KMS-11 (cell line): ENCODE results near the gene PRKCG.

Source experiments
- H2AFZ ChIP-seq: fragments of 200-600 bp; sonication (generic); 2 replicates; pipeline ENCODE4 v1.6.1; 2016; ENCODE audit warnings: antibody characterized with exemption, mixed run types, low read depth
- H3K27ac ChIP-seq: fragments of 200-600 bp; sonication (generic); 2 replicates; pipeline ENCODE4 v1.6.1; 2016; ENCODE audit warnings: mild to moderate bottlenecking, mixed run types
- H3K27me3 ChIP-seq: fragments of 200-600 bp; sonication (generic); 2 replicates; pipeline ENCODE4 v1.6.1; 2017; ENCODE audit warnings: mild to moderate bottlenecking, low read depth, mixed run types, moderate library complexity; ENCODE audit not compliant: insufficient read depth
- H3K36me3 ChIP-seq: fragments of 200-600 bp; sonication (generic); 2 replicates; pipeline ENCODE4 v1.6.1; 2017; ENCODE audit warnings: mild to moderate bottlenecking, mixed run types; ENCODE audit not compliant: insufficient read depth
- H3K4me1 ChIP-seq: fragments of 200-600 bp; sonication (generic); 2 replicates; pipeline ENCODE4 v1.6.1; 2016; ENCODE audit warnings: mild to moderate bottlenecking, low read depth, mixed run types; ENCODE audit not compliant: poor library complexity, severe bottlenecking
- H3K4me2 ChIP-seq: fragments of 200-600 bp; sonication (generic); 2 replicates; pipeline ENCODE4 v1.7.0; 2016; ENCODE audit warnings: mild to moderate bottlenecking, mixed run types
- H3K4me3 ChIP-seq: fragments of 200-600 bp; sonication (generic); IDR thresholded peaks from 2 replicates; pipeline ENCODE4 v1.6.1; 2017; ENCODE audit warnings: low read depth, low read length, mixed read lengths; ENCODE audit not compliant: insufficient read depth
- H3K79me2 ChIP-seq: fragments of 200-600 bp; sonication (generic); 2 replicates; pipeline ENCODE4 v1.6.1; 2016; ENCODE audit warnings: low read depth, mixed run types; ENCODE audit not compliant: insufficient read depth
- H3K9ac ChIP-seq: fragments of 200-600 bp; sonication (generic); 2 replicates; pipeline ENCODE4 v1.6.1; 2016; ENCODE audit warnings: mild to moderate bottlenecking, mixed run types
- H4K20me1 ChIP-seq: fragments of 200-600 bp; sonication (generic); 2 replicates; pipeline ENCODE4 v1.6.1; 2016; ENCODE audit warnings: mild to moderate bottlenecking, mixed run types; ENCODE audit not compliant: insufficient read depth
- TF ChIP-seq, protein P1 (sequence below): fragments of 200-600 bp; sonication (generic); conservative IDR thresholded peaks from 2 replicates; pipeline ENCODE4 v1.6.1; 2017; ENCODE audit warnings: low read depth, mild to moderate bottlenecking, antibody characterized with exemption, low read length, moderate library complexity, mixed read lengths

The PRKCG gene

DNA sequence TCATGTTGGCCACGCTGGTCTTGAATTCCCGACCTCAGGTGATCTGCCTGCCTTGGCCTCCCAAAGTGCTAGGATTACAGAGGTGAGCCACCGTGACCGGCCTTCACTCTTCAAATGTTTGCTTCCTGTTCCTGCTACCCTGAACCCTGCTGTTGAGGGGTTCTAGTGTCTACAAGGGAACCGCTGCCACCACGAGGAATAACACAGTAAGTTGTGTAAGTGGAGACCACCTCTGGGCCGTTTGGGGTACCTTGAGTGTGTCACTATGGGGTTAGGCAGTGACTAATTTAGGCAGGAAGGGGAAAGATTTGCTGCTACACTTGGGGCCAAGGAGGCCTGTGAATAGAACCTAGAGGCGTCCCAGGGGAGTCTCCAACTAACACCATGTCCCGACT, 16.5 kb upstream of the PRKCG start:
- Histone ChIP-seq H4K20me1 (no peaks in the 10 kb centered on the region), H3K79me2 (no peaks in the 10 kb centered on the region), H3K9ac (no peak overlapping the region), H3K27me3 (no peaks in the 10 kb centered on the region; the same call in 1 of the 2 replicates), H3K4me1 (no peaks in the 10 kb centered on the region), H2AFZ (no peak overlapping the region), H3K36me3 (no peaks in the 10 kb centered on the region), H3K4me2 (no peak overlapping the region), H3K27ac (no peak overlapping the region), H3K4me3 (no peak overlapping the region)
- TF ChIP-seq, protein P1, sequence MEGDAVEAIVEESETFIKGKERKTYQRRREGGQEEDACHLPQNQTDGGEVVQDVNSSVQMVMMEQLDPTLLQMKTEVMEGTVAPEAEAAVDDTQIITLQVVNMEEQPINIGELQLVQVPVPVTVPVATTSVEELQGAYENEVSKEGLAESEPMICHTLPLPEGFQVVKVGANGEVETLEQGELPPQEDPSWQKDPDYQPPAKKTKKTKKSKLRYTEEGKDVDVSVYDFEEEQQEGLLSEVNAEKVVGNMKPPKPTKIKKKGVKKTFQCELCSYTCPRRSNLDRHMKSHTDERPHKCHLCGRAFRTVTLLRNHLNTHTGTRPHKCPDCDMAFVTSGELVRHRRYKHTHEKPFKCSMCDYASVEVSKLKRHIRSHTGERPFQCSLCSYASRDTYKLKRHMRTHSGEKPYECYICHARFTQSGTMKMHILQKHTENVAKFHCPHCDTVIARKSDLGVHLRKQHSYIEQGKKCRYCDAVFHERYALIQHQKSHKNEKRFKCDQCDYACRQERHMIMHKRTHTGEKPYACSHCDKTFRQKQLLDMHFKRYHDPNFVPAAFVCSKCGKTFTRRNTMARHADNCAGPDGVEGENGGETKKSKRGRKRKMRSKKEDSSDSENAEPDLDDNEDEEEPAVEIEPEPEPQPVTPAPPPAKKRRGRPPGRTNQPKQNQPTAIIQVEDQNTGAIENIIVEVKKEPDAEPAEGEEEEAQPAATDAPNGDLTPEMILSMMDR, result no peak

DNA sequence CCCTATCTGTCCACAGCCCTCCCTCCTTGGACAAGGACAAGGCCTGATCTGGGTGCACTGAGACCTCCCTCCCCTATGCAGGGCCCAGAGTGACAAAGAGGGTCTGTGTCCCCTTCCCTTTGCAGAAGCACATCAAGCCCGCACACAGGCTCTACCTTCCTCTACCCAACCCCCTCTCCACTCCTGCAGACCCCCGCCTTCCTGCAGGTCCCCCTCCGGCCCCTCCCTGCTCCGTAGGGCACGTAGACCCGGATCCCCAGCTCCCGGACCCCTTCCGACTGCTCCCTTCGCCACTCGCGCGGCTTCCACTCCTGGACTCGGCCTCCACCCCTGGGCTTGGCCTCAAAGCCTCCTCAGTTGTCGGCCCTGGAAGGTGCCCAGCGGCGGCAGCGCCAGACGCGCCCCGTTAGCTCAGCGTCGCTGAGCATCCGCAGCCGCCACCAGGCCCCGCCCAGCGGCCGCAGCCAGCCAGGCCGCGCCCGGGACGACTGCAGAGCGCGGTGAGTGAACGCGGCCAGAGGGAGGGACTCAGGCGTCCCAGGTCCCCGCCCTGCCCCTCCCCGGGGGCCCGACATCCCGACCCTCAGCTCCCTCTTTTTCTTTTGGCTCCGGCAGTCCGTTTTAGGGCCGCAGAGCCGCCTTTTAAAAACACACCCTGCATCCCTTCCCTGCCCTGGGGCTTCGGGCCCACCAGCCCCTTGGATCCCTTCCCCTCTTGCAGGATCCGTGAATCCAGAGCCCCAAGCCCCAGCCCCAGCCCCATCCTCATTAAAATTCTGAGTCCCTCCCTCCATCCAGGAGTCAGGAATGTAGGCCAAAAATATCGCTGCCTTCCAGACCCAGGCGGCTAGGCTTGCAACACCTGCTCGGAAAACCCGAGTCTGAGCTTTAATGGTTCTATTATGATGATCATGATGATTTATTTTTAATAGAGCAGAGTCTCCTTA, 15.8 kb upstream of the PRKCG start:
- Histone ChIP-seq H3K9ac (no peak overlapping the region), H3K27me3 (no peaks in the 10 kb centered on the region; the same call in 1 of the 2 replicates), H3K4me2 (no peak overlapping the region), H3K36me3 (no peaks in the 10 kb centered on the region), H3K27ac (no peak overlapping the region), H2AFZ (no peak overlapping the region), H3K79me2 (no peaks in the 10 kb centered on the region), H3K4me1 (no peaks in the 10 kb centered on the region), H3K4me3 (no peak overlapping the region), H4K20me1 (no peaks in the 10 kb centered on the region)
- TF ChIP-seq, protein P1, result no peak

DNA sequence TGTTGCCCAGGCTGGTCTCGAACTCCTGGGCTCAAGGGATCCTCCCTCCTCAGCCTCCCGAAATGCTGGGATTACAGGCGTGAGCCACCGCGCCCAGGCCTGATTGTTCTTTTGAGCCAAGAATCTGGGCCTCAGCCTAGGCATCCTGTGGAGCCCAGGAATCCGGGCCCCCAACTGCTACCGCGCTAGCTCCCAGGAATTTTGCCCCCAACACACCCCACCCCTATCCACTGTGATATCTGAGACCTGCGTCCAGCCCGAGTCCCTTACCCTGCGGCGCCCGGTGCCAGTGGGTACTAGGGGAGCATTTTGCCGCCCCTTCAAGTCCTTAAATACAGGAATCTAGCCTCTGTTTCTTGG, 15.2 kb upstream of the PRKCG start:
- Histone ChIP-seq H3K4me3 (no peak overlapping the region), H3K4me2 (no peak overlapping the region), H3K9ac (no peak overlapping the region), H3K27me3 (no peaks in the 10 kb centered on the region; the same call in 1 of the 2 replicates), H2AFZ (no peak overlapping the region), H3K36me3 (no peaks in the 10 kb centered on the region), H4K20me1 (no peaks in the 10 kb centered on the region), H3K27ac (no peak overlapping the region), H3K79me2 (no peaks in the 10 kb centered on the region), H3K4me1 (no peaks in the 10 kb centered on the region)
- TF ChIP-seq, protein P1, result no peak

DNA sequence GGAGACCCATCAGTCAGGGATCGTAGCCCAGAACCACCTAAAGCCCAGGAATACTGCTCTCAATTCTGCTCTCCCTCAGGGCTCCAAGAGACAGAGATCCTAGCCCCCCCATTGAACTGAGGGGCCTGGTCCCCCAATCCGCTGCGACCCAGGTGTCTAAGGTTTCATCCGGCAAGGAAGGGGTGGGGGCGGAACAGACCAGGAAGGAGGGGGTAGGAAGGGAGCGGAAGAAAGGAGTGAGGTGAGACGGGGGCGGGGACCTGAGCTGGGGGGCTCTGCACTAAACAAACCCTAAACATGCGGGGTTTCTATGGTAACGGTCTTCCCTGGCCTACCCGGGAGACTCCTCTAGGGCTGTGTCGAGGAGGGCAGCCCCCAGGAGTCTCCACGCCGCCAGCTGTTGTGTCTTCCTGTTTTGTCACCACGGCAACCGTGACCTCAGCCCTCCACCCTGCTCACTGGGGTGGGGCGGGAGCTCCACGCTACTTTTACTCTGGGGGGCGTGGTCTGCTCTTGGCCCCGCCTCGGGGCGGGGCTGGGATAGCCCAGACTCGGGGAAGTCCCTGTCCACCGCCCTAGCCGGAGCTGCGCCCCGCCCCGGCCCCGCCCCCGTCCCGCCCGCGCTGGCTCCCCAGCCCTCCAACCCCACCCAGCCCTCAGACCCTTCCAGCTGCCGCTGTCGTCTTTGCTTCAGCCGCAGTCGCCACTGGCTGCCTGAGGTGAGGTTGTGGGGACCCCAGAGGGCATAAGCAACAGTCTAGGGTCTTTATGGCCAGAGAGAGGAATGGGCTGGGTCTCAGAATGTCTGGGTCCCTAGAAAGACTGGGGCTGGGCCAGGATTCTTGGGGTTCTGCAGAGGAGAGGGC, 14.5 kb upstream of the PRKCG start, which contains the start of gene MYADM:
TSS of gene MYADM (plus strand) at position 659 of the 866 bp plus-strand sequence. CDS start 5,647 bp downstream, outside the sequence.
- TF ChIP-seq, protein P1, result no peak
- no peak within 1 kb of the TSS for H3K27ac ChIP-seq
- no peaks in the 10 kb centered on the region for H4K20me1 ChIP-seq
- no peak within 1 kb of the TSS for H2AFZ ChIP-seq
- no peaks in the 10 kb centered on the region for H3K36me3 ChIP-seq
- no peaks in the 10 kb centered on the region; the same call in 1 of the 2 replicates for H3K27me3 ChIP-seq
- H3K79me2 ChIP-seq, result no peaks in the 10 kb centered on the region
- no peak within 1 kb of the TSS for H3K4me2 ChIP-seq
- H3K4me1 ChIP-seq, result no peaks in the 10 kb centered on the region
- H3K9ac ChIP-seq, result no peak within 1 kb of the TSS
- H3K4me3 ChIP-seq, result no peak within 1 kb of the TSS
